H9 (cell line): ENCODE results near the gene PCID2. TPM values are rescaled to one million over a fixed set of nuclear protein-coding genes. Genes with fewer than 3 reads are reported as not detected.

ENCODE experiments used
- DNase-seq: peaks from one replicate; pipeline ENCODE4 v3.0.0-alpha.2; 2017
- H2AFZ ChIP-seq: one replicate; pipeline ENCODE4 v1.6.1; 2013; ENCODE audit warnings: mild to moderate bottlenecking, low read length, control low read depth, moderate library complexity
- H2AK5ac ChIP-seq: 2 replicates; pipeline ENCODE4 v1.6.1; 2013; ENCODE audit warnings: low read length, control low read depth, mixed read lengths; ENCODE audit not compliant: insufficient read length
- H2BK120ac ChIP-seq: one replicate; pipeline ENCODE4 v1.6.1; 2013; ENCODE audit warnings: low read depth, mild to moderate bottlenecking, low read length, control low read depth, inconsistent platforms; ENCODE audit not compliant: poor library complexity, severe bottlenecking
- H2BK12ac ChIP-seq: 2 replicates; pipeline ENCODE4 v1.6.1; 2013; ENCODE audit warnings: low read length, control low read depth, mixed read lengths, low read depth; ENCODE audit not compliant: insufficient read length
- H2BK15ac ChIP-seq: 2 replicates; pipeline ENCODE4 v1.6.1; 2013; ENCODE audit warnings: low read depth, low read length, control low read depth
- H2BK20ac ChIP-seq: one replicate; pipeline ENCODE4 v1.6.1; 2013; ENCODE audit warnings: low read depth, mild to moderate bottlenecking, low read length, control low read depth, inconsistent platforms; ENCODE audit not compliant: poor library complexity, severe bottlenecking
- H2BK5ac ChIP-seq: 2 replicates; pipeline ENCODE4 v1.6.1; 2013; ENCODE audit warnings: low read length, control low read depth, mixed read lengths; ENCODE audit not compliant: insufficient read length
- H3K14ac ChIP-seq: 2 replicates; pipeline ENCODE4 v1.6.1; 2013; ENCODE audit warnings: low read length, control low read depth; ENCODE audit not compliant: insufficient read depth
- H3K18ac ChIP-seq: 2 replicates; pipeline ENCODE4 v1.6.1; 2013; ENCODE audit warnings: low read depth, mild to moderate bottlenecking, mixed read lengths, low read length, control low read depth; ENCODE audit not compliant: insufficient read length
- H3K23ac ChIP-seq: 2 replicates; pipeline ENCODE4 v1.6.1; 2013; ENCODE audit warnings: low read length, control low read depth, mixed read lengths, low read depth; ENCODE audit not compliant: insufficient read length
- H3K23me2 ChIP-seq: 2 replicates; pipeline ENCODE4 v1.6.1; 2013; ENCODE audit warnings: low read depth, mild to moderate bottlenecking, mixed read lengths, low read length, control low read depth; ENCODE audit not compliant: insufficient read length, poor library complexity, severe bottlenecking
- H3K27ac ChIP-seq: 2 replicates; pipeline ENCODE4 v1.5.1; 2013; ENCODE audit warnings: low read length, control low read depth, mixed read lengths, low read depth; ENCODE audit not compliant: insufficient read length
- H3K27me3 ChIP-seq: 2 replicates; pipeline ENCODE4 v1.6.1; 2013; ENCODE audit warnings: low read length, control low read depth, inconsistent platforms; ENCODE audit not compliant: insufficient read depth
- H3K4ac ChIP-seq: 2 replicates; pipeline ENCODE4 v1.6.1; 2013; ENCODE audit warnings: low read depth, mild to moderate bottlenecking, control low read depth, inconsistent platforms, low read length, moderate library complexity
- H3K4me1 ChIP-seq: 2 replicates; pipeline ENCODE4 v1.6.1; 2013; ENCODE audit warnings: low read length, control low read depth, inconsistent platforms; ENCODE audit not compliant: insufficient read depth
- H3K4me2 ChIP-seq: 2 replicates; pipeline ENCODE4 v1.6.1; 2013; ENCODE audit warnings: low read length, control low read depth, mixed read lengths; ENCODE audit not compliant: insufficient read length, insufficient read depth
- H3K56ac ChIP-seq: 2 replicates; pipeline ENCODE4 v1.6.1; 2013; ENCODE audit warnings: low read depth, mild to moderate bottlenecking, mixed read lengths, low read length, control low read depth; ENCODE audit not compliant: insufficient read length
- H3K79me1 ChIP-seq: 2 replicates; pipeline ENCODE4 v1.6.1; 2013; ENCODE audit warnings: low read depth, mild to moderate bottlenecking, moderate library complexity, low read length, control low read depth, inconsistent platforms; ENCODE audit not compliant: insufficient read depth, poor library complexity, severe bottlenecking
- H3K79me2 ChIP-seq: 2 replicates; pipeline ENCODE4 v1.6.1; 2013; ENCODE audit warnings: low read length, control low read depth, inconsistent platforms; ENCODE audit not compliant: insufficient read depth
- H3K9ac ChIP-seq: 2 replicates; pipeline ENCODE4 v1.6.1; 2013; ENCODE audit warnings: low read length, control low read depth, mixed read lengths; ENCODE audit not compliant: insufficient read length; ENCODE audit errors: extremely low read depth
- H3K9me3 ChIP-seq: one replicate; pipeline ENCODE4 v1.6.1; 2013; ENCODE audit warnings: low read depth, low read length, inconsistent platforms; ENCODE audit not compliant: control insufficient read depth
- H3T11ph ChIP-seq: one replicate; pipeline ENCODE4 v1.6.1; 2013; ENCODE audit warnings: mild to moderate bottlenecking, low read length, control low read depth, inconsistent platforms
- H4K20me1 ChIP-seq: one replicate; pipeline ENCODE4 v1.6.1; 2013; ENCODE audit not compliant: control insufficient read depth, insufficient read length, insufficient read depth
- H4K5ac ChIP-seq: 2 replicates; pipeline ENCODE4 v1.6.1; 2013; ENCODE audit warnings: low read depth, mild to moderate bottlenecking, mixed read lengths, low read length, control low read depth; ENCODE audit not compliant: insufficient read length
- H4K8ac ChIP-seq: replicated peaks from 2 replicates; pipeline ENCODE4 v1.6.1; 2013; ENCODE audit warnings: low read length, control low read depth, mixed read lengths, low read depth; ENCODE audit not compliant: insufficient read length
- H4K91ac ChIP-seq: 2 replicates; pipeline ENCODE4 v1.6.1; 2013; ENCODE audit warnings: low read depth, mild to moderate bottlenecking, moderate library complexity, mixed read lengths, low read length, control low read depth; ENCODE audit not compliant: insufficient read length
- H3K27ac Mint-ChIP-seq, 3 experiments: 2 replicates in 2 of 3; 3 replicates in 1 of 3; pipeline ENCODE4 v1.8.0; 2020 to 2021; ENCODE audit warnings: mixed read lengths in 3 of 3, mild to moderate bottlenecking in 1 of 3, moderate library complexity in 1 of 3
- H3K27me3 Mint-ChIP-seq: 2 replicates; pipeline ENCODE4 v1.8.0; 2021; ENCODE audit warnings: low read depth, mild to moderate bottlenecking, moderate library complexity, mixed read lengths
- H3K36me3 Mint-ChIP-seq, 3 experiments: 2 replicates in 2 of 3; 3 replicates in 1 of 3; pipeline ENCODE4 v1.8.0; 2020 to 2021; ENCODE audit warnings: low read depth in 3 of 3, mixed read lengths in 3 of 3; ENCODE audit not compliant: insufficient read depth in 1 of 3
- H3K4me1 Mint-ChIP-seq, 2 experiments: 2 replicates each; pipeline ENCODE4 v1.8.0; 2020; ENCODE audit warnings: mixed read lengths in 2 of 2
- H3K4me3 Mint-ChIP-seq, 2 experiments: 2 replicates in 1 of 2; 3 replicates in 1 of 2; pipeline ENCODE4 v1.8.0; 2020 to 2021; ENCODE audit warnings: mild to moderate bottlenecking in 2 of 2, mixed read lengths in 2 of 2, moderate library complexity in 1 of 2
- H3K9me3 Mint-ChIP-seq, 2 experiments: 2 replicates in 1 of 2; 3 replicates in 1 of 2; pipeline ENCODE4 v1.8.0; 2020; ENCODE audit warnings: mild to moderate bottlenecking in 2 of 2, mixed read lengths in 2 of 2, moderate library complexity in 1 of 2
- CTCF ChIP-seq: fragments of 200-600 bp; sonication (generic); conservative IDR thresholded peaks from 3 replicates; pipeline ENCODE4 v1.8.0; 2021; ENCODE audit warnings: antibody characterized with exemption, mild to moderate bottlenecking
- WGBS: extraction: QIAGEN DNeasy Blood & Tissue Kit; methylation state at CpG from one replicate; pipeline ENCODE4 v1.1.7; 2013; ENCODE audit warnings: missing lambda C conversion rate, low lambda C conversion rate, mixed read lengths; ENCODE audit not compliant: insufficient read length; ENCODE audit errors: extremely low coverage; 5-methylcytosine and 5-hydroxymethylcytosine counted together
- total RNA-seq: library from RNA; stranded (reverse); gene quantifications from 2 replicates; pipeline ENCODE4 v1.2.1, GENCODE V29; 2021

The PCID2 gene
- total RNA-seq, 1 experiment from 2014 or later: 66.0 TPM

GRCh38 chr13:113232208-113233003, 23.9 kb upstream of the PCID2 start:
- Histone ChIP-seq H2BK5ac (no peak overlapping the region), H3K14ac (no peak overlapping the region), H3T11ph (no peak overlapping the region), H4K20me1 (peaks cover 2% of the 10 kb centered on the region), H3K9ac (no peak overlapping the region), H3K56ac (no peak overlapping the region), H2BK15ac (no peak overlapping the region), H2AFZ (no peak overlapping the region), H3K79me2 (no peaks in the 10 kb centered on the region), H3K4ac (no peak overlapping the region), H3K18ac (no peak overlapping the region), H4K8ac (no peak overlapping the region), H3K23ac (no peak overlapping the region), H4K5ac (no peak overlapping the region), H3K23me2 (no peaks in the 10 kb centered on the region), H2BK20ac (no peak overlapping the region), H2AK5ac (no peak overlapping the region), H3K27me3 (no peaks in the 10 kb centered on the region), H3K9me3 (no peaks in the 10 kb centered on the region), H3K4me1 (no peaks in the 10 kb centered on the region), H3K4me2 (no peak overlapping the region), H3K27ac (no peak overlapping the region), H3K79me1 (peaks cover 3% of the 10 kb centered on the region), H2BK120ac (no peak overlapping the region), H4K91ac (no peak overlapping the region), H2BK12ac (no peak overlapping the region)
- Mint-ChIP-seq H3K27me3 (no peaks in the 10 kb centered on the region), H3K27ac (peak overlapping the region in 2 of 3 experiments; percentile 38 to 45; a peak in 2 of 7 replicates), H3K4me1 (no peaks in the 10 kb centered on the region), H3K4me3 (no peak overlapping the region), H3K9me3 (no peaks in the 10 kb centered on the region), H3K36me3 (peaks cover 23 to 82% (median 65%) of the 10 kb centered on the region in 3 experiments; a peak in 6 of 7 replicates)
- TF ChIP-seq CTCF: no peak
- DNase-seq: no peak
- WGBS: no CpG with 5 or more reads among the region's 18 CpGs
